CD4-positive, alpha-beta T cell (primary cell): ENCODE data around the gene IGFBP2. TPM values are rescaled to one million over a fixed set of nuclear protein-coding genes. Genes with fewer than 3 reads are reported as not detected.

Experiments used
- ATAC-seq: fragments of 200-7000 bp; cut with Tn5 transposase; one replicate; pipeline ENCODE4 v1.10.0; 2022; ENCODE audit warnings: mild to moderate bottlenecking; ENCODE audit not compliant: poor library complexity
- CTCF ChIA-PET: fragments of 350-600 bp; sonication (Branson Sonifier 250); formaldehyde crosslinking; loops from one replicate; lab custom pipeline; 2021; ENCODE audit warnings: antibody characterized with exemption, inconsistent platforms; lab: Charles Lee
- POLR2A ChIA-PET: fragments of 350-600 bp; sonication (Branson Sonifier 250); formaldehyde crosslinking; loops from one replicate; lab custom pipeline; 2021; ENCODE audit warnings: antibody characterized with exemption, inconsistent platforms; lab: Charles Lee
- DNase-seq, 14 experiments: peaks; one replicate each; pipeline ENCODE4 v3.0.0-alpha.2; 2013 to 2020; ENCODE audit warnings: mixed read lengths in 2 of 14
- H3K27ac ChIP-seq, 2 donors: one replicate each; pipeline versions ENCODE4 v1.5.1 to v1.7.0; 2013; ENCODE audit warnings: low read length in 2 of 2, low read depth in 1 of 2, mild to moderate bottlenecking in 1 of 2
- H3K27me3 ChIP-seq, 2 experiments: 1 replicate in 1 of 2; 2 replicates in 1 of 2; pipeline versions ENCODE4 v1.6.1 to v1.7.0; 2013; ENCODE audit warnings: low read length in 2 of 2, control low read depth in 1 of 2, mild to moderate bottlenecking in 1 of 2, moderate library complexity in 1 of 2; ENCODE audit not compliant: insufficient read depth in 2 of 2, control insufficient read depth in 1 of 2
- H3K36me3 ChIP-seq: one replicate; pipeline ENCODE4 v1.6.1; 2013; ENCODE audit warnings: low read length, control low read depth; ENCODE audit not compliant: insufficient read depth
- H3K4me1 ChIP-seq: one replicate; pipeline ENCODE4 v1.6.1; 2013; ENCODE audit warnings: low read length, control low read depth; ENCODE audit not compliant: insufficient read depth
- H3K4me3 ChIP-seq: one replicate; pipeline ENCODE4 v1.5.1; 2013; ENCODE audit warnings: mild to moderate bottlenecking, low read length, moderate library complexity
- H3K9me3 ChIP-seq, 2 experiments: 1 replicate in 1 of 2; 2 replicates in 1 of 2; pipeline versions ENCODE4 v1.6.1 to v1.7.0; 2013; ENCODE audit warnings: low read length in 2 of 2, mild to moderate bottlenecking in 2 of 2, control low read depth in 1 of 2, moderate library complexity in 1 of 2; ENCODE audit not compliant: control insufficient read depth in 1 of 2, insufficient read depth in 1 of 2
- H3K27ac Mint-ChIP-seq: one replicate; pipeline ENCODE4 v1.8.0; 2020; ENCODE audit warnings: mixed read lengths
- H3K27me3 Mint-ChIP-seq: one replicate; pipeline ENCODE4 v1.8.0; 2021; ENCODE audit warnings: mixed read lengths
- H3K36me3 Mint-ChIP-seq: one replicate; pipeline ENCODE4 v1.8.0; 2021; ENCODE audit warnings: low read depth, mixed read lengths
- H3K4me1 Mint-ChIP-seq: one replicate; pipeline ENCODE4 v1.8.0; 2021; ENCODE audit warnings: low read depth, mixed read lengths
- H3K4me3 Mint-ChIP-seq: one replicate; pipeline ENCODE4 v1.8.0; 2020; ENCODE audit warnings: mild to moderate bottlenecking, mixed read lengths
- H3K9me3 Mint-ChIP-seq: one replicate; pipeline ENCODE4 v1.8.0; 2020; ENCODE audit warnings: mixed read lengths
- CTCF ChIP-seq: fragments of 200-600 bp; IDR thresholded peaks from one replicate; pipeline ENCODE4 v1.8.0; 2022; ENCODE audit warnings: antibody characterized with exemption, mild to moderate bottlenecking
- intact Hi-C, 2 experiments: fragments of 100-400 bp; cut with DNase I in 1 of 2; cut with micrococcal nuclease in 1 of 2; formaldehyde crosslinking; loops; one replicate each; pipeline versions ENCODE4 v1.15.1 to v1.9.0; 2023 to 2025; cut with DNase I, micrococcal nuclease
- total RNA-seq, 174 experiments: library from RNA in 2 of 174; stranded (reverse) in 2 of 174; gene quantifications; one replicate each; pipeline ENCODE4 v1.2.3 and lab custom pipeline; 2021 to 2026

The IGFBP2 gene
- total RNA-seq, 2 experiments from 2014 or later = not detected

- Histone ChIP-seq H3K9me3 (no peaks in the 10 kb centered on the region), H3K4me1 (peaks cover under 1% of the 10 kb centered on the region), H3K27ac (no peak overlapping the region), H3K4me3 (no peak overlapping the region), H3K27me3 (no peaks in the 10 kb centered on the region), H3K36me3 (no peaks in the 10 kb centered on the region)
- peaks cover 19% of the 10 kb centered on the region for H3K27me3 Mint-ChIP-seq
- no peak overlapping the region for H3K4me3 Mint-ChIP-seq
- ChIA-PET POLR2A (no interaction called here), CTCF (no interaction called here)
- H3K9me3 Mint-ChIP-seq = no peaks in the 10 kb centered on the region
- intact Hi-C loops = no loop called here
- DNase-seq (no peak), ATAC-seq (no peak)
- no peak overlapping the region for H3K27ac Mint-ChIP-seq
- H3K36me3 Mint-ChIP-seq = no peaks in the 10 kb centered on the region
- TF ChIP-seq CTCF = no peak
- H3K4me1 Mint-ChIP-seq = peaks cover 6% of the 10 kb centered on the region
These were observed 31.4 kb upstream of the IGFBP2 start for GRCh38 chr2:216601632-216602409.

- Histone ChIP-seq H3K4me1 (peaks cover 4% of the 10 kb centered on the region), H3K9me3 (no peaks in the 10 kb centered on the region), H3K36me3 (no peaks in the 10 kb centered on the region), H3K4me3 (no peak overlapping the region), H3K27me3 (no peaks in the 10 kb centered on the region), H3K27ac (no peak overlapping the region)
- ATAC-seq (no peak), DNase-seq (no peak)
- TF ChIP-seq CTCF = no peak
- Mint-ChIP-seq H3K27ac (no peak overlapping the region), H3K4me1 (peaks cover 15% of the 10 kb centered on the region), H3K36me3 (no peaks in the 10 kb centered on the region), H3K9me3 (no peaks in the 10 kb centered on the region), H3K27me3 (peaks cover 15% of the 10 kb centered on the region), H3K4me3 (no peak overlapping the region)
- ChIA-PET POLR2A (no interaction called here), CTCF (no interaction called here)
- intact Hi-C loops = no loop called here
These were observed 30.0 kb upstream of the IGFBP2 start for GRCh38 chr2:216603010-216603883.

- no peak for ATAC-seq
- no peak for DNase-seq
- no peak overlapping the region for H3K27ac Mint-ChIP-seq
- H3K4me1 Mint-ChIP-seq = peaks cover 15% of the 10 kb centered on the region
- Histone ChIP-seq H3K27me3 (no peaks in the 10 kb centered on the region), H3K4me1 (peaks cover 4% of the 10 kb centered on the region), H3K36me3 (no peaks in the 10 kb centered on the region), H3K9me3 (no peaks in the 10 kb centered on the region), H3K27ac (no peak overlapping the region), H3K4me3 (no peak overlapping the region)
- intact Hi-C loops = no loop called here
- peaks cover 12% of the 10 kb centered on the region for H3K27me3 Mint-ChIP-seq
- H3K36me3 Mint-ChIP-seq = no peaks in the 10 kb centered on the region
- TF ChIP-seq CTCF = no peak
- H3K4me3 Mint-ChIP-seq = no peak overlapping the region
- POLR2A ChIA-PET = no interaction called here
- H3K9me3 Mint-ChIP-seq = no peaks in the 10 kb centered on the region
- CTCF ChIA-PET = no interaction called here
These were observed 29.4 kb upstream of the IGFBP2 start for GRCh38 chr2:216603884-216604245.
